HEK293T (cell line): ENCODE measurements around the gene PIK3AP1.

Experiments used
- CTCF ChIA-PET: fragments of 350-600 bp; formaldehyde crosslinking; extraction: SDS; loops from one replicate; lab custom pipeline; 2021; ENCODE audit warnings: antibody characterized with exemption, inconsistent platforms; lab: Yijun Ruan, JAX
- POLR2A ChIA-PET: fragments of 350-600 bp; formaldehyde crosslinking; extraction: SDS; loops from one replicate; lab custom pipeline; 2020; ENCODE audit warnings: antibody characterized with exemption, inconsistent platforms; lab: Yijun Ruan, JAX
- DNase-seq: peaks from one replicate; pipeline ENCODE4 v3.0.0; 2012; ENCODE audit warnings: mixed read lengths; ENCODE audit errors: extremely low spot score
- ARNT ChIP-seq: fragments of 450-650 bp; IDR thresholded peaks from 2 replicates; pipeline ENCODE4 v1.6.1; 2017; ENCODE audit warnings: mild to moderate bottlenecking
- BHLHE40 ChIP-seq: fragments of 450-650 bp; IDR thresholded peaks from 2 replicates; pipeline ENCODE4 v1.6.1; 2016; ENCODE audit warnings: mild to moderate bottlenecking, moderate library complexity, borderline replicate concordance
- CTBP1 ChIP-seq: fragments of 450-650 bp; IDR thresholded peaks from 2 replicates; pipeline ENCODE4 v1.6.1; 2016; ENCODE audit warnings: borderline replicate concordance
- ELF4 ChIP-seq: fragments of 450-650 bp; IDR thresholded peaks from 2 replicates; pipeline ENCODE4 v1.6.1; 2017; ENCODE audit warnings: antibody characterized with exemption
- FOXA1 ChIP-seq: fragments of 450-650 bp; IDR thresholded peaks from 2 replicates; pipeline ENCODE4 v1.6.1; 2016; ENCODE audit warnings: mild to moderate bottlenecking
- FOXK2 ChIP-seq: fragments of 450-650 bp; IDR thresholded peaks from 2 replicates; pipeline ENCODE4 v1.6.1; 2016; ENCODE audit warnings: mild to moderate bottlenecking
- FOXM1 ChIP-seq: fragments of 450-650 bp; IDR thresholded peaks from 2 replicates; pipeline ENCODE4 v1.6.1; 2017; ENCODE audit warnings: mild to moderate bottlenecking, borderline replicate concordance
- HDGF ChIP-seq: fragments of 450-650 bp; IDR thresholded peaks from 2 replicates; pipeline ENCODE4 v1.6.1; 2017; ENCODE audit warnings: antibody characterized with exemption, borderline replicate concordance
- L3MBTL2 ChIP-seq: fragments of 450-650 bp; conservative IDR thresholded peaks from 2 replicates; pipeline ENCODE4 v1.6.1; 2016; ENCODE audit warnings: mild to moderate bottlenecking
- LEF1 ChIP-seq: fragments of 450-650 bp; IDR thresholded peaks from 2 replicates; pipeline ENCODE4 v1.6.1; 2017; ENCODE audit warnings: mild to moderate bottlenecking, borderline replicate concordance
- NFRKB ChIP-seq: fragments of 450-650 bp; IDR thresholded peaks from 2 replicates; pipeline ENCODE4 v1.6.1; 2016; ENCODE audit warnings: mild to moderate bottlenecking, moderate library complexity
- PKNOX1 ChIP-seq: fragments of 450-650 bp; IDR thresholded peaks from 2 replicates; pipeline ENCODE4 v1.6.1; 2016
- SP1 ChIP-seq: fragments of 450-650 bp; IDR thresholded peaks from 2 replicates; pipeline ENCODE4 v1.6.1; 2017
- SUZ12 ChIP-seq: fragments of 450-650 bp; IDR thresholded peaks from 2 replicates; pipeline ENCODE4 v1.6.1; 2016; ENCODE audit warnings: mild to moderate bottlenecking
- TARDBP ChIP-seq: fragments of 450-650 bp; IDR thresholded peaks from 2 replicates; pipeline ENCODE4 v1.6.1; 2016
- ZNF384 ChIP-seq: fragments of 450-650 bp; IDR thresholded peaks from 2 replicates; pipeline ENCODE4 v1.6.1; 2016

Gene PIK3AP1

DNA sequence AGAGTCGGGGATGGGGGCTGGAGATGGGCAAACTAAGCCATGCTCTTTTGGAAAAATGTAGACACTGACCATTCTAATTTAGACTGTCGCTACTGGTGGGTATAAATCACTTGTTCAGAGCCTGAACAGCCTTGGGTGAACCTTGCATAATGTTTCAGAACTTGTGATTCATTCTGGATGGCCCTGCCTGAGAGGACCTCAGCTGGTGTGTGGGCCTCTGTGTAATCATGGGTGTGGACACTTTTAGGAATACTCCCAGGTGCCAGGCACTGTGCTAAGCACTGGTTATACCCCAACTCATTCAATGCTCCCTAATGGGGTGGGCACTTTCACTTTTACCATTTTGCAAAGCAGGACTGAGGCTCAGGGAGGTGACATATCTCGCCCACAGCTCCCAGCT, 106.7 kb downstream of the PIK3AP1 start:
- TF ChIP-seq HDGF (no peak), NFRKB (no peak), SUZ12 (no peak), ZNF384 (no peak), FOXA1 (no peak), BHLHE40 (no peak), FOXM1 (no peak), LEF1 (no peak), CTBP1 (no peak), SP1 (no peak), TARDBP (no peak), PKNOX1 (no peak)
- ChIA-PET POLR2A (no interaction called here), CTCF (no interaction called here)
- no peak for DNase-seq

- ChIA-PET CTCF (no interaction called here), POLR2A (no interaction called here)
- TF ChIP-seq BHLHE40 (no peak), ELF4 (no peak), NFRKB (no peak), ARNT (no peak), LEF1 (no peak), PKNOX1 (no peak), CTBP1 (no peak), SP1 (no peak), SUZ12 (no peak), TARDBP (no peak), ZNF384 (no peak), FOXA1 (no peak), HDGF (no peak), FOXK2 (no peak), FOXM1 (no peak)
- no peak for DNase-seq
Observed at GRCh38 chr10:96612055-96612830, 108.1 kb downstream of the PIK3AP1 start.

DNA sequence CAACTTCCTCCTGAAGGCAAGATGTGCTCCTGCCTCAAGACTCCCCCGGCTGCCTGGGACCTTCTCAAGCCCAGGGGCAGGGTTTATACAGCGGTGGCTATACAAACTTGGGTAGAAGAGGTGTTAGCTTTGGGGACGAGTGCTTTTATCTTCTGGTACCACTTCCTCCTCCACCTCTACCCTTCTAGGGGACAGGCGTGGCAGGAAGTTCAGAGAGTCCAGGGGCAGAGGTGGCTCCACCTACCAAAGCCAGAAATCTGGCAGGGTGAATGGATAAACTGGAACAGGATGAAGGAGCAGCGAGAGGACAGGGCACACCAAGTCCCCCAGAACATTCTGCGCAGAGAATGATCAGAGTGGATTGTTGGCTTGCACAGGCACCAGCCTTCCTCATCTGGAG, 109.5 kb downstream of the PIK3AP1 start:
- ChIA-PET CTCF (interaction anchor here (0.6 kb wide), 1 partner anchor 31 kb away, joined by 3 read pairs; no protein-coding TSS in a partner anchor), POLR2A (interaction anchor here (1.6 kb wide), 1 partner anchor 24 kb away, joined by 4 read pairs; the partner anchor contains the start of gene TM9SF3)
- no peak for DNase-seq
- no peak for TF ChIP-seq SP1
- no peak for TF ChIP-seq HDGF
- no peak for TF ChIP-seq FOXM1
- no peak for TF ChIP-seq ARNT
- TF ChIP-seq ELF4: no peak
- TF ChIP-seq BHLHE40: no peak
- TF ChIP-seq LEF1: no peak
- no peak for TF ChIP-seq ZNF384
- no peak for TF ChIP-seq NFRKB
- TF ChIP-seq SUZ12: no peak
- no peak for TF ChIP-seq FOXA1
- no peak for TF ChIP-seq TARDBP
- no peak for TF ChIP-seq FOXK2
- TF ChIP-seq PKNOX1: no peak
- TF ChIP-seq L3MBTL2: no peak
- no peak for TF ChIP-seq CTBP1

GRCh38 chr10:96609510-96609909, 110.8 kb downstream of the PIK3AP1 start:
- POLR2A ChIA-PET: interaction anchor here (1.6 kb wide), 1 partner anchor 22 kb away, joined by 4 read pairs; the partner anchor contains the start of gene TM9SF3
- TF ChIP-seq L3MBTL2 (no peak), ZNF384 (no peak), FOXM1 (no peak), HDGF (no peak), ARNT (no peak)
- DNase-seq: no peak
- CTCF ChIA-PET: interaction anchor here (1.1 kb wide), 1 partner anchor 214 kb away, joined by 3 read pairs; no protein-coding TSS in a partner anchor

GRCh38 chr10:96608805-96609204, 111.5 kb downstream of the PIK3AP1 start:
- ChIA-PET CTCF (interaction anchor here (1.1 kb wide), 1 partner anchor 213 kb away, joined by 3 read pairs; no protein-coding TSS in a partner anchor), POLR2A (no interaction called here)
- DNase-seq: no peak
- TF ChIP-seq FOXM1 (no peak), ELF4 (no peak), L3MBTL2 (no peak), CTBP1 (no peak), FOXK2 (no peak), ARNT (no peak), LEF1 (no peak)

GRCh38 chr10:96608262-96608661, 112.1 kb downstream of the PIK3AP1 start:
- ChIA-PET POLR2A (no interaction called here), CTCF (no interaction called here)
- DNase-seq: no peak
- no peak for TF ChIP-seq ELF4
- TF ChIP-seq SP1: no peak
- no peak for TF ChIP-seq ZNF384
- TF ChIP-seq NFRKB: no peak
- TF ChIP-seq ARNT: no peak
- TF ChIP-seq FOXK2: no peak
- no peak for TF ChIP-seq LEF1
- no peak for TF ChIP-seq L3MBTL2
- TF ChIP-seq SUZ12: no peak
- no peak for TF ChIP-seq HDGF
- TF ChIP-seq FOXA1: no peak
- no peak for TF ChIP-seq PKNOX1
- TF ChIP-seq FOXM1: no peak
- no peak for TF ChIP-seq BHLHE40
- TF ChIP-seq TARDBP: no peak
- no peak for TF ChIP-seq CTBP1
